IMR-90 (cell line): Measurements from ENCODE around the gene DIAPH1.

ENCODE experiments used
- POLR2A ChIP-seq: IDR thresholded peaks from 2 replicates; pipeline ENCODE4 v1.6.1; 2012; ENCODE audit warnings: mild to moderate bottlenecking, low read depth, low read length
- RCOR1 ChIP-seq: IDR thresholded peaks from 2 replicates; pipeline ENCODE4 v1.6.1; 2012; ENCODE audit warnings: mild to moderate bottlenecking, low read length, improper control_type of control experiment; ENCODE audit not compliant: insufficient replicate concordance
- RFX5 ChIP-seq: IDR thresholded peaks from 2 replicates; pipeline ENCODE4 v1.8.0; 2012; ENCODE audit warnings: low read depth, mild to moderate bottlenecking, low read length, moderate library complexity
- TF ChIP-seq, protein P1 (sequence below): conservative IDR thresholded peaks from 2 replicates; pipeline ENCODE4 v1.5.1; 2012; ENCODE audit warnings: mild to moderate bottlenecking, low read depth, low read length, improper control_type of control experiment

- no peak for TF ChIP-seq POLR2A
- TF ChIP-seq, protein P1, sequence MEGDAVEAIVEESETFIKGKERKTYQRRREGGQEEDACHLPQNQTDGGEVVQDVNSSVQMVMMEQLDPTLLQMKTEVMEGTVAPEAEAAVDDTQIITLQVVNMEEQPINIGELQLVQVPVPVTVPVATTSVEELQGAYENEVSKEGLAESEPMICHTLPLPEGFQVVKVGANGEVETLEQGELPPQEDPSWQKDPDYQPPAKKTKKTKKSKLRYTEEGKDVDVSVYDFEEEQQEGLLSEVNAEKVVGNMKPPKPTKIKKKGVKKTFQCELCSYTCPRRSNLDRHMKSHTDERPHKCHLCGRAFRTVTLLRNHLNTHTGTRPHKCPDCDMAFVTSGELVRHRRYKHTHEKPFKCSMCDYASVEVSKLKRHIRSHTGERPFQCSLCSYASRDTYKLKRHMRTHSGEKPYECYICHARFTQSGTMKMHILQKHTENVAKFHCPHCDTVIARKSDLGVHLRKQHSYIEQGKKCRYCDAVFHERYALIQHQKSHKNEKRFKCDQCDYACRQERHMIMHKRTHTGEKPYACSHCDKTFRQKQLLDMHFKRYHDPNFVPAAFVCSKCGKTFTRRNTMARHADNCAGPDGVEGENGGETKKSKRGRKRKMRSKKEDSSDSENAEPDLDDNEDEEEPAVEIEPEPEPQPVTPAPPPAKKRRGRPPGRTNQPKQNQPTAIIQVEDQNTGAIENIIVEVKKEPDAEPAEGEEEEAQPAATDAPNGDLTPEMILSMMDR = no peak
- TF ChIP-seq RFX5 = no peak
- no peak for TF ChIP-seq RCOR1
Measured at GRCh38 chr5:141609044-141609443, 9.8 kb downstream of the DIAPH1 start.
